Left colon (tissue), 2 donors: Measurements from ENCODE around the gene CHST4. TPM values are rescaled to one million over a fixed set of nuclear protein-coding genes. Genes with fewer than 3 reads are reported as not detected.
"Not testable (repeated sequence)": the region's sequence is repeated elsewhere in the genome, so short reads cannot be mapped to it uniquely, and the experiment has no call there.

ENCODE experiments used
- ATAC-seq: fragments of 200-7000 bp; cut with Tn5 transposase; one replicate; pipeline ENCODE4 v1.9.1; 2020; ENCODE audit warnings: mild to moderate bottlenecking, moderate library complexity
- DNase-seq, 2 donors: peaks; one replicate each; pipeline ENCODE4 v3.0.0-alpha.2; 2020
- intact Hi-C, 2 donors: fragments of 100-400 bp; cut with DNase I in 1 of 2; cut with micrococcal nuclease in 1 of 2; formaldehyde crosslinking; loops; one replicate each; pipeline versions ENCODE4 v1.11.2 to v1.14.0; 2022; cut with DNase I, micrococcal nuclease
- long read RNA-seq: library from polyadenylated mRNA; unstranded; transcript quantifications from one replicate; pipeline ENCODE4 v2.0.0, GENCODE V29; 2021
- total RNA-seq, 2 donors: library from RNA; stranded (reverse); fragmentation: NEBNext Ultra II Directional; extraction: Animal tissue kit (Norgen Biotek cat#: 25700); gene quantifications; one replicate each; pipeline ENCODE4 v1.2.1, GENCODE V29; 2021
- donor health status: DM: no; HTN: no; CAD: no.
- donor health status: DM: yes; HTN: yes; CAD: no.

The CHST4 gene
- total RNA-seq, result not detected
- long read RNA-seq, result 0 reads

DNA sequence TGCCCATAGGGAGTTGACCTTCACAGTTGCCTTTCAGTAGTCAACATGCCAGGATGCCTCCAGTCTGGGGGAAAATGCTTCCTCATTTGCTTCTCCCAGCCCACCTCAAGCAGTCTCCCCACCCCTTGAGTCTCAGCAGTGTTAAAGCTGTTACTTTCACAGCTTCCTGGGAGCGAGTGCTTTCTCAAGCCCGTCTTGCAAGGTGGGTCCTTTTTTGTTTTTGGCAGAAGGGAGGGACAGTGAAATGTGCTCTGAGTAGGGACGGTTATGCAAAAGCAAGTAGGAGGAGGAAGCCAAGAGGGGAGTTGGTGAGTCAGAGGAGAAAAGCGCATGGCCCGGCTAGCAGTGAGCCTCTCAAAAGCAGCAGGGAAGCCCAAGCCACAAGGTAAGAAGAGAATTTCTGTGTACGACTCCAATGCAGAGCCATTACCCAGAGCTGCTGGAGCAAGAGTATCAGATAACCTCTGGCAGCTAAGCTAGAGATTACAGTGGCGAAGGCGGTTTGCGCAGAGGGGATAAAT lies at the start of gene CHST4:
CHST4 (plus strand) TSS at position 316 of the 521 bp plus-strand sequence. CDS start 10,252 bp downstream, outside the sequence.
- DNase-seq (no peak), ATAC-seq (no peak)
- intact Hi-C loops, result no loop called here

- intact Hi-C loops, result no loop called here
- ATAC-seq, result no peak
- no peak for DNase-seq
These were observed 49.6 kb upstream of the CHST4 start for GRCh38 chr16:71476457-71477124.

GRCh38 chr16:71479420-71479819 lies 46.8 kb upstream of the CHST4 start:
- intact Hi-C loops, result no loop called here
- no peak for DNase-seq
- ATAC-seq, result peak; percentile 60

DNA sequence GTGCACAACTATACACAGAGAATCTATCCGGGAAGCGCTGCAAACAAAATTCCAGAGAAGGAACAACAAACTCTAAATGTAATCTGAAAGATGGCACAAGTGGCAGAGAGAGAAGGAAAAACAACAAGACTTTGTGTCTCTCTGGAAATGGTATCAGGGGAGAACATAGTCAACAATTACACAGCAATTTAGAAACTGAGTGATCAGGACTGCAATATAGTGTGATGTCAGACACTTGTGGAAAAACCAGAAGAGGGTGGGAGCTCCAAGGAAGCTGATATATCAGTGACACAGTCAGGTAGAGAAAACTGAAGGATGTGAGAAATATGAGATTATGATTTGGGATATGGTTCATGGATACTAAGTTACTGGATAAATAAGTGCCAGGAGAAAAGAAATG lies 45.3 kb upstream of the CHST4 start:
- intact Hi-C loops, result no loop called here
- no peak for DNase-seq
- ATAC-seq, result no peak

- intact Hi-C loops, result no loop called here
- ATAC-seq, result no peak
- no peak for DNase-seq
These were observed 43.7 kb upstream of the CHST4 start for GRCh38 chr16:71482569-71482968.

- DNase-seq, result peak; percentile 84 to 89
- intact Hi-C loops, result loop anchor here in 1 of 2 donors (2.0 kb wide), 1 partner anchor 21 kb away; the partner anchor contains the start of gene ZNF23
- ATAC-seq, result peak; percentile 95
These were observed 42.0 kb upstream of the CHST4 start for GRCh38 chr16:71484006-71484893.

- intact Hi-C loops, result no loop called here
- no peak for ATAC-seq
- no peak for DNase-seq
These were observed 37.1 kb upstream of the CHST4 start, which contains the start of gene ZNF19 for GRCh38 chr16:71489122-71489521. Gene ZNF19, minus strand, starts transcription at chr16:71489324. Its CDS starts 7,210 bp downstream, at chr16:71482114.

DNA sequence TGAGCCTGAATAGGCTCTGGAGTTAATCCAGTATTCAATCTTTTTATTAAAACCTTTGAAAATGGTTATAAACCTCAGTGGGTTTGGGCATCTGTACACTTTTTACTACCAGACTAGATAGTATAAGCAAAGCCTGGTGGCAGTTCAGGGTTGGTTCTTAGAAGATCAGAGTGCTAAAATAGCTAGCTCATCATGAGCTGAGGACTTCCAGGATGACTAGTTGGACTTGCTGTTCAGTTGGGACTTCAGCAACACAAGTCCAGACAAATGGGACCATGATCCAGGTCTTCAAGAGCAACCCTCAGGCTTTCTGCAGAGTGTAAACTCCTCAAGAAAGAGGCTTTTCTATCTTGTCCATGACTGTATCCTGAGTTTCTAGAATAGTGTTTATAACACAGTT lies 35.9 kb upstream of the CHST4 start:
- DNase-seq (no peak), ATAC-seq (no peak)
- intact Hi-C loops, result no loop called here

GRCh38 chr16:71491054-71491453 lies 35.2 kb upstream of the CHST4 start:
- ATAC-seq, result no peak
- DNase-seq, result no peak
- intact Hi-C loops, result no loop called here

- intact Hi-C loops, result no loop called here
- ATAC-seq (no peak), DNase-seq (no peak)
These were observed 33.4 kb upstream of the CHST4 start for GRCh38 chr16:71492786-71493185.

- intact Hi-C loops, result no loop called here
- ATAC-seq (no peak), DNase-seq (no peak)
These were observed 33.0 kb upstream of the CHST4 start for GRCh38 chr16:71493213-71493612.

GRCh38 chr16:71498031-71498430 lies 28.2 kb upstream of the CHST4 start:
- ATAC-seq (no peak), DNase-seq (no peak)
- intact Hi-C loops, result loop anchor here in 1 of 2 donors (5.0 kb wide), 1 partner anchor 86 kb away; no protein-coding TSS in a partner anchor

DNA sequence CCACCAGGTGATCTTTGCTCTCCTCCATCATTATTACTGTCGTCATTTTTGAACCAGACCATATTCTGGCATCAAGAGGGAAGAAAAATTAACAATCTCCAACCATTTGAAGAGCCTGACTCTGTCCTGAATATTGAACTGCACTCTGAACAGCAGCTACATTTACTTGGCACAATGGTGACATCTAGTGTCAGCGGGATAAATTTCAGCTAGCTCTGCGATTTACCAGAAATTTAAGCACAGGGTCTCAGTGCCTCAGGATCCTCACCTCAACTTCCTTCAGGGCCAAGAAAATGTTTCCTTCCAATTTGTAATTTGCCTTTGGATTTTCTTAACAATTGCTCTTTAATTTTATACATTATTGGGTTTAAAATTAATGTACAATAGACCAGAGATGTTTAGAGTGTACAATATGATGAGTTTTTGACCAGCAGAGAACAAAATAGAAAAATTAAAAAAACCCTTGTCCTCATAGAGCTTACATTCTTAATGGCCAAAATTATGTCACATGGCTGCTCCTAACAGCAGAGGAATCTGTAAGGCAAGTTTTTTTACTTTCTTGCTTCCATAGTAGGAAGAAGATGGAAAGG lies 26.4 kb upstream of the CHST4 start:
- ATAC-seq (peak; percentile 72), DNase-seq (peak in 1 of 2 donors; percentile 15)
- intact Hi-C loops, result loop anchor here (5.0 kb wide), 1 partner anchor 88 kb away; no protein-coding TSS in a partner anchor

DNA sequence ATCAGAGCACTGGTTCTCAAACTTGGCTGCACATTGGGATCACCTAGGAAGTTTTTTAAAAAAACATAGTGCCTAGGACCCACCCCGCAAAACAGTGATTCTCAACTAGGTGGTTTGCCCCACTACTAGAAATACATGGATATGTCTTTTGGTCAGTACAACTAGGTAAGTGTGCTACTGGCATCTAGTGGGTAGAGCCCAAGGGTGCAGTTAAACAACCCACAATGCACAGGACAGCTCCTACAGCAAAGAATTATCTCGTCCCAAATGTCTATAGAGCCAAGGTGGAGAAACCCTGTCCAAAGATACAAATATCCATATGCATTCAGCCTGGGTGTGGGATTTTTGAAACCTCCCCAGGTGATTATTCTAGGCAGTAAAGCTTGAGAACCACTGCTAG lies 25.3 kb upstream of the CHST4 start:
- intact Hi-C loops, result loop anchor here in 1 of 2 donors (5.0 kb wide), 1 partner anchor 89 kb away; no protein-coding TSS in a partner anchor
- ATAC-seq, result no peak
- no peak for DNase-seq

GRCh38 chr16:71501547-71501946 lies 24.7 kb upstream of the CHST4 start:
- intact Hi-C loops, result loop anchor here in 1 of 2 donors (5.0 kb wide), 1 partner anchor 89 kb away; no protein-coding TSS in a partner anchor
- DNase-seq (no peak), ATAC-seq (no peak)

DNA sequence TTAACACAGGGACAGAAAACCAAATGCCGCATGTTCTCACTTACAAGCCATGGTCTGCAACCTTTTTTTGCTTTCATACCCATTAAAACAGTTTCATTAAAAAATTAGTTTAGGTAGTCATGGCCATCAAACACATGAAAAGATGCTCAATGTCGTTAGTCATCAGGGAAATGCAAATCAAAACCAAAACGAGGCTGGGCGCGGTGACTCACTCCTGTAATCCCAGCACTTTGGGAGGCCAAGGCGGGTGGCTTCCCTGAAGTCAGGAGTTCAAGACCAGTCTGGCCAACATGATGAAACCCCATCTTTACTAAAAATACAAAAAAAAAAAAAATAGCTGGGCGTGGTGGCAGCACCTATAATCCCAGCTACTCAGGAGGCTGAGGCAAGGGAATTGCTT lies 22.2 kb upstream of the CHST4 start:
- intact Hi-C loops, result loop anchor here in 1 of 2 donors (5.0 kb wide), 1 partner anchor 92 kb away; no protein-coding TSS in a partner anchor
- ATAC-seq, DNase-seq: not testable (repeated sequence)

DNA sequence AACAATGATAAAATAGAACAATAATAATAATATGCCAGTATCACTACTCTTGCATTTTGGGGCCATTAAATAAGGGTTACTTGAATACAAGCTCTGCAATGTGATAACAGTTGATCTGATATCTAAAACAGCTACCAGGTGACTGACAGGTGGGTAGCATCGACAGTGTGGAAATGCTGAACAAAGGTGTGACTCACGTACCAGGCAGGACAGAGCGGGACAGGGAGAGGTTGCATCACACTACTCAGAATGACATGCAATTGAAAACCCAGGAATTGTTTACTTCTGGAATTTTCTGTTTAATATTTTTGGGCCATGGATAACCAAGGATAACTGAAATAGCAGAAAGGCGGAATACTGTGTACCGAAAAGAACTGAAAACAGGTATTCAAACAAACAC lies 21.3 kb upstream of the CHST4 start:
- intact Hi-C loops, result loop anchor here in 1 of 2 donors (5.0 kb wide), 1 partner anchor 93 kb away; no protein-coding TSS in a partner anchor
- no peak for ATAC-seq
- no peak for DNase-seq

DNA sequence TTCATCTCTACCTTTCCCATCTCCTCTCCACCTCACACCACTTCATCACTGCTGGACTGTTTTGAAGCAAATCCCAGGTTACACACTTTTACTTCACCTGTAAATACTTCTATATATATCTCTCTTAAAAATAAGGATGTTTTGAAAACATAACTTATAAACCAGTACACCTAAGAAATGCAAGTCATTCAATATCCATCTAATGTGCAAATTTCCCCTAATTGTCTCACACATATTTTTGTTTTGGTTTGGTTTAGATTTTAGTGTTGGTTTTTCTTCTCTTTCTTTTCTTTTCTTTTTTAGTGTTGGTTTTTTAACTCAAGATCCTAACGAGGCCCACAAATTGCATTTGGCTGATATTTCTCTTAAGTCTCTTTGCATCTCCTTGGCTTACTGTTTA lies 19.2 kb upstream of the CHST4 start:
- no peak for DNase-seq
- no peak for ATAC-seq
- intact Hi-C loops, result no loop called here

GRCh38 chr16:71513302-71513701 lies 12.9 kb upstream of the CHST4 start:
- DNase-seq (no peak), ATAC-seq (peak; percentile 78)
- intact Hi-C loops, result no loop called here
